GM23338 (cell line): ENCODE measurements around the gene CDK14. TPM values are rescaled to one million over a fixed set of nuclear protein-coding genes. Genes with fewer than 3 reads are reported as not detected.

Source experiments
- ATAC-seq: fragments of 200-7000 bp; cut with Tn5 transposase; 3 replicates; pipeline ENCODE4 v1.9.1; 2020
- DNase-seq: peaks from one replicate; pipeline ENCODE4 v3.0.0-alpha.2; 2015; ENCODE audit warnings: low spot score
- H2AFZ ChIP-seq: fragments of 200-600 bp; sonication (generic); 2 replicates; pipeline ENCODE4 v1.8.0; 2016; ENCODE audit warnings: antibody characterized with exemption, mild to moderate bottlenecking, moderate library complexity
- H3F3A ChIP-seq: fragments of 200-600 bp; sonication (generic); replicated peaks from 2 replicates; pipeline ENCODE4 v1.8.0; 2017; ENCODE audit warnings: antibody characterized with exemption, mixed run types, low read depth
- H3K27ac ChIP-seq: fragments of 200-600 bp; sonication (generic); 2 replicates; pipeline ENCODE4 v1.6.1; 2016; ENCODE audit warnings: low read depth
- H3K27me3 ChIP-seq: fragments of 200-600 bp; sonication (generic); 2 replicates; pipeline ENCODE4 v1.8.0; 2016; ENCODE audit warnings: mild to moderate bottlenecking, mixed run types, moderate library complexity; ENCODE audit not compliant: insufficient read depth
- H3K36me3 ChIP-seq: fragments of 200-600 bp; sonication (generic); 2 replicates; pipeline ENCODE4 v1.8.0; 2016; ENCODE audit warnings: mild to moderate bottlenecking; ENCODE audit not compliant: insufficient read depth
- H3K4me1 ChIP-seq: fragments of 200-600 bp; sonication (generic); 2 replicates; pipeline ENCODE4 v1.8.0; 2016; ENCODE audit warnings: mild to moderate bottlenecking, moderate library complexity; ENCODE audit not compliant: insufficient read depth
- H3K4me2 ChIP-seq: fragments of 200-600 bp; sonication (generic); 2 replicates; pipeline ENCODE4 v1.7.1; 2017; ENCODE audit warnings: mixed run types
- H3K4me3 ChIP-seq: fragments of 200-600 bp; sonication (generic); 2 replicates; pipeline ENCODE4 v1.6.1; 2016; ENCODE audit warnings: mixed run types
- H3K79me2 ChIP-seq: fragments of 200-600 bp; sonication (generic); replicated peaks from 2 replicates; pipeline ENCODE4 v1.8.0; 2017; ENCODE audit warnings: mild to moderate bottlenecking; ENCODE audit not compliant: insufficient read depth
- H3K9me2 ChIP-seq: fragments of 200-600 bp; sonication (generic); 2 replicates; pipeline ENCODE4 v1.8.0; 2017; ENCODE audit not compliant: insufficient read depth
- H4K20me1 ChIP-seq: fragments of 200-600 bp; sonication (generic); replicated peaks from 2 replicates; pipeline ENCODE4 v1.8.0; 2017; ENCODE audit warnings: mild to moderate bottlenecking; ENCODE audit not compliant: insufficient read depth
- H3K27ac Mint-ChIP-seq: 2 replicates; pipeline ENCODE4 v1.8.0; 2020; ENCODE audit warnings: inconsistent platforms, mild to moderate bottlenecking, moderate library complexity, mixed read lengths
- H3K27me3 Mint-ChIP-seq: 3 replicates; pipeline ENCODE4 v1.8.0; 2022; ENCODE audit warnings: low read depth, mild to moderate bottlenecking, moderate library complexity, mixed read lengths, inconsistent platforms; ENCODE audit not compliant: insufficient read depth, poor library complexity
- H3K36me3 Mint-ChIP-seq: 3 replicates; pipeline ENCODE4 v1.8.0; 2021; ENCODE audit warnings: low read depth, mild to moderate bottlenecking, inconsistent platforms, moderate library complexity, mixed read lengths
- H3K4me1 Mint-ChIP-seq: 3 replicates; pipeline ENCODE4 v1.8.0; 2020; ENCODE audit warnings: mild to moderate bottlenecking, inconsistent platforms, mixed read lengths
- H3K4me3 Mint-ChIP-seq: 3 replicates; pipeline ENCODE4 v1.8.0; 2021; ENCODE audit warnings: moderate library complexity, mild to moderate bottlenecking, inconsistent platforms, mixed read lengths
- H3K9me3 Mint-ChIP-seq: 3 replicates; pipeline ENCODE4 v1.8.0; 2020; ENCODE audit warnings: moderate library complexity, mild to moderate bottlenecking, inconsistent platforms, mixed read lengths
- CREB1 ChIP-seq: fragments of 250-450 bp; sonication (Bioruptor Pico); IDR thresholded peaks from 2 replicates; pipeline ENCODE4 v1.5.0; 2020; ENCODE audit warnings: low read depth, mild to moderate bottlenecking, moderate library complexity
- CTCF ChIP-seq, 2 experiments: fragments of 200-600 bp in 1 of 2; sonication (generic) in 1 of 2; conservative IDR thresholded peaks; 2 replicates each; pipeline versions ENCODE4 v1.5.1 to v1.6.1; 2016 to 2017; ENCODE audit warnings: antibody characterized with exemption in 2 of 2, low read depth in 2 of 2, mild to moderate bottlenecking in 2 of 2, moderate library complexity in 1 of 2
- ETS1 ChIP-seq: IDR thresholded peaks from 2 replicates; pipeline ENCODE4 v1.6.1; 2016; ENCODE audit warnings: antibody characterized with exemption
- EZH2 ChIP-seq: fragments of 200-600 bp; sonication (generic); IDR thresholded peaks from one replicate; pipeline ENCODE4 v1.8.0; 2017; ENCODE audit warnings: antibody characterized with exemption, mild to moderate bottlenecking, low read depth; ENCODE audit not compliant: unreplicated experiment
- EZH2phosphoT487 ChIP-seq: fragments of 200-600 bp; sonication (generic); IDR thresholded peaks from one replicate; pipeline ENCODE4 v1.8.1; 2018; ENCODE audit warnings: antibody characterized with exemption; ENCODE audit not compliant: unreplicated experiment
- JUNB ChIP-seq: IDR thresholded peaks from one replicate; pipeline ENCODE4 v1.6.1; 2016; ENCODE audit warnings: antibody characterized with exemption; ENCODE audit not compliant: unreplicated experiment
- NANOG ChIP-seq: IDR thresholded peaks from 2 replicates; pipeline ENCODE4 v1.6.1; 2016; ENCODE audit warnings: antibody characterized with exemption, borderline replicate concordance
- POLR2AphosphoS5 ChIP-seq: IDR thresholded peaks from 2 replicates; pipeline ENCODE4 v1.6.1; 2016; ENCODE audit warnings: antibody characterized with exemption, low read depth
- REST ChIP-seq: IDR thresholded peaks from one replicate; pipeline ENCODE4 v1.6.1; 2018; ENCODE audit warnings: antibody characterized with exemption; ENCODE audit not compliant: unreplicated experiment
- STAT1 ChIP-seq: IDR thresholded peaks from one replicate; pipeline ENCODE4 v1.6.1; 2016; ENCODE audit warnings: antibody characterized with exemption; ENCODE audit not compliant: unreplicated experiment
- ZNF114 ChIP-seq: fragments of 250-450 bp; sonication (Bioruptor Pico); IDR thresholded peaks from 2 replicates; pipeline ENCODE4 v1.5.0; 2020; ENCODE audit warnings: mild to moderate bottlenecking, moderate library complexity
- ZNF331 ChIP-seq: fragments of 250-450 bp; sonication (Bioruptor Pico); IDR thresholded peaks from 2 replicates; pipeline ENCODE4 v1.5.0; 2020; ENCODE audit warnings: low read depth, mild to moderate bottlenecking, moderate library complexity
- ZNF462 ChIP-seq: fragments of 250-450 bp; sonication (Bioruptor Pico); IDR thresholded peaks from 2 replicates; pipeline ENCODE4 v1.5.0; 2020; ENCODE audit warnings: mild to moderate bottlenecking, moderate library complexity
- polyA plus RNA-seq: library from polyadenylated mRNA; unstranded; fragments of >200 nt; fragmentation: Nextera tagmentation; extraction: Ambion mirVana; gene quantifications from 2 replicates; pipeline ENCODE4 v1.2.1, GENCODE V29; 2016
- total RNA-seq: library from RNA; depleted of rRNA; stranded (reverse); fragments of >200 nt; shearing (Covaris generic); gene quantifications from 2 replicates; pipeline ENCODE4 v1.2.3, GENCODE V29; 2014

The CDK14 gene
- total and polyA plus RNA-seq, 2 experiments from 2014 or later = 11.2 to 24.0 TPM

- no peaks in the 10 kb centered on the region for H3K9me3 Mint-ChIP-seq
- no peaks in the 10 kb centered on the region for H4K20me1 ChIP-seq
- no peaks in the 10 kb centered on the region for H3K4me1 Mint-ChIP-seq
- no peaks in the 10 kb centered on the region for H3K9me2 ChIP-seq
- H2AFZ ChIP-seq = no peak overlapping the region
- H3F3A ChIP-seq = no peaks in the 10 kb centered on the region
- no peak overlapping the region for H3K27ac ChIP-seq
- peaks cover 8% of the 10 kb centered on the region; the same call in 2 of the 3 replicates for H3K36me3 Mint-ChIP-seq
- DNase-seq = no peak
- H3K27me3 ChIP-seq = no peaks in the 10 kb centered on the region
- H3K27me3 Mint-ChIP-seq = no peaks in the 10 kb centered on the region
- H3K4me3 ChIP-seq = no peak overlapping the region
- no peak overlapping the region for H3K4me3 Mint-ChIP-seq
- TF ChIP-seq ZNF462 (CRISPR knock-in tag) (no peak), CREB1 (CRISPR knock-in tag) (no peak), ZNF331 (CRISPR knock-in tag) (no peak), JUNB (no peak), ZNF114 (CRISPR knock-in tag) (no peak), STAT1 (no peak), EZH2phosphoT487 (no peak), NANOG (no peak), REST (no peak), CTCF (conservative IDR thresholded peaks at IDR 0.05; ENCODE audit: low read depth in 2 of 2) (no peak), EZH2 (no peak), ETS1 (no peak), POLR2AphosphoS5 (no peak)
- no peak for ATAC-seq
- H3K4me2 ChIP-seq = no peak overlapping the region
- no peaks in the 10 kb centered on the region for H3K79me2 ChIP-seq
- H3K4me1 ChIP-seq = no peaks in the 10 kb centered on the region
- no peak overlapping the region for H3K27ac Mint-ChIP-seq
- no peaks in the 10 kb centered on the region for H3K36me3 ChIP-seq
These were observed 281.1 kb downstream of the CDK14 start for GRCh38 chr7:90877201-90877600.
